ENCODE data around the gene TRAPPC8.

The TRAPPC8 gene

DNA sequence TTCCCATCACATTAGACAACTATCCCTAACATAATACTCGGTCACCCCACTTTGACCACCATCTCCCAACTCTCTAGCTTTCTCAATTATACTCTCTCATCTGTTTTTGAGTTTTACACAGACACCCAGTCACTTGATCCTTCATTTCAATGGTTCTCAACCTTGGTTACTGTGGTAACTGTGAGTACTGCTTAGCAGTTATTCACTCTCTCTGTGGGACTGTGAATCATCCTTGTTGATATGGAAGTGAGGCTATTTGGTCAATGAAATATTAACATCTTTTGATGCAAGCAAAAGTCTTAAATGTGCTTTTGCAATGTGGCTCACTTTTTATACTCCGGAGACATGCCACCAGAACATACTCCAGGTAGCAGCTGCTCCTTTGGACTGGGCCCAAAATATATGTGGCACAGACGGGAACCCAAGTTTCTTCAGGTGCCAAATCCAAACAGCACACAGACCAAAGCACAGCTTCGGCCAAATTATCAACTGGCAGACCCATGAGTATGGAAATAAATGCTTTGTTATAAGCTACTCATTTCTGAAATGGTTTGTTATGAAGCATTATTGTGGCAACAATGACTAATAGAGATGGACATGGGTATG is 107.3 kb downstream of the TRAPPC8 start:
- TF ChIP-seq, protein P1, sequence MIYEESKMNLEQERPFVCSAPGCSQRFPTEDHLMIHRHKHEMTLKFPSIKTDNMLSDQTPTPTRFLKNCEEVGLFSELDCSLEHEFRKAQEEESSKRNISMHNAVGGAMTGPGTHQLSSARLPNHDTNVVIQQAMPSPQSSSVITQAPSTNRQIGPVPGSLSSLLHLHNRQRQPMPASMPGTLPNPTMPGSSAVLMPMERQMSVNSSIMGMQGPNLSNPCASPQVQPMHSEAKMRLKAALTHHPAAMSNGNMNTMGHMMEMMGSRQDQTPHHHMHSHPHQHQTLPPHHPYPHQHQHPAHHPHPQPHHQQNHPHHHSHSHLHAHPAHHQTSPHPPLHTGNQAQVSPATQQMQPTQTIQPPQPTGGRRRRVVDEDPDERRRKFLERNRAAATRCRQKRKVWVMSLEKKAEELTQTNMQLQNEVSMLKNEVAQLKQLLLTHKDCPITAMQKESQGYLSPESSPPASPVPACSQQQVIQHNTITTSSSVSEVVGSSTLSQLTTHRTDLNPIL (CRISPR knock-in tag; IDR thresholded peaks at IDR 0.05; ENCODE audit: low read depth), result no peak
- TF ChIP-seq, protein P2, sequence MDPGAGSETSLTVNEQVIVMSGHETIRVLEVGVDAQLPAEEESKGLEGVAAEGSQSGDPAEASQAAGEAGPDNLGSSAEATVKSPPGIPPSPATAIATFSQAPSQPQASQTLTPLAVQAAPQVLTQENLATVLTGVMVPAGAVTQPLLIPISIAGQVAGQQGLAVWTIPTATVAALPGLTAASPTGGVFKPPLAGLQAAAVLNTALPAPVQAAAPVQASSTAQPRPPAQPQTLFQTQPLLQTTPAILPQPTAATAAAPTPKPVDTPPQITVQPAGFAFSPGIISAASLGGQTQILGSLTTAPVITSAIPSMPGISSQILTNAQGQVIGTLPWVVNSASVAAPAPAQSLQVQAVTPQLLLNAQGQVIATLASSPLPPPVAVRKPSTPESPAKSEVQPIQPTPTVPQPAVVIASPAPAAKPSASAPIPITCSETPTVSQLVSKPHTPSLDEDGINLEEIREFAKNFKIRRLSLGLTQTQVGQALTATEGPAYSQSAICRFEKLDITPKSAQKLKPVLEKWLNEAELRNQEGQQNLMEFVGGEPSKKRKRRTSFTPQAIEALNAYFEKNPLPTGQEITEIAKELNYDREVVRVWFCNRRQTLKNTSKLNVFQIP (CRISPR knock-in tag; IDR thresholded peaks at IDR 0.05; ENCODE audit: borderline replicate concordance, low read depth), result no peak
- TF ChIP-seq ESRRG (CRISPR knock-in tag; IDR thresholded peaks at IDR 0.05), result no peak
- ATAC-seq, result no peak

DNA sequence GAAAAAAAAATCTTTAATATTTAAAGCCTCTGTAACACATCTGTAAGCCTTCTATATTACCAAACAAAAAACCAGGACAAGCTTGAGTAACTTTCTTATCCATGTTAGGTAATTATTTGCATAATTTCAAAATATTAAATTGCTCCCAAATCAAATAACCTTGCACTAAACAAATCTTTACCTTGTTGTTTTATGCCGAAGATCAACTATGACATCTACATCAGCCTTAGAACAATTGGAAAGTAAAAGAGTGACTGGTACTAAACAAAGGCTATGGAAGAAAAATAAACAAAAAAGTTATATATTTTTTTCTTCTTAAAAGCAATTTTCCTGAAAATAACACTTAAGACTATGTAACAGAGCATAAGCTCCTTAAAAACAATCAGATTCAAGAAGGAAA is 111.0 kb downstream of the TRAPPC8 start:
- no peak for ATAC-seq
- TF ChIP-seq ZFP30 (CRISPR knock-in tag; IDR thresholded peaks at IDR 0.05), result no peak
- no peak for TF ChIP-seq CSDC2 (CRISPR knock-in tag; IDR thresholded peaks at IDR 0.05)
- TF ChIP-seq, protein P2 (CRISPR knock-in tag; IDR thresholded peaks at IDR 0.05; ENCODE audit: borderline replicate concordance, low read depth), result no peak
- TF ChIP-seq TCF4 (CRISPR knock-in tag; IDR thresholded peaks at IDR 0.05; ENCODE audit: borderline replicate concordance), result no peak
- no peak for TF ChIP-seq ZNF8 (CRISPR knock-in tag; IDR thresholded peaks at IDR 0.05)
- TF ChIP-seq ESRRG (CRISPR knock-in tag; IDR thresholded peaks at IDR 0.05), result no peak
- TF ChIP-seq, protein P1 (CRISPR knock-in tag; IDR thresholded peaks at IDR 0.05; ENCODE audit: low read depth), result no peak
- no peak for TF ChIP-seq ZNF565 (CRISPR knock-in tag; conservative IDR thresholded peaks at IDR 0.05; ENCODE audit: low read depth)
- TF ChIP-seq SNAI2 (CRISPR knock-in tag; IDR thresholded peaks at IDR 0.05), result no peak
- no peak for TF ChIP-seq RARB (CRISPR knock-in tag; IDR thresholded peaks at IDR 0.05)
- no peak for TF ChIP-seq TOX (CRISPR knock-in tag; IDR thresholded peaks at IDR 0.05; ENCODE audit: borderline replicate concordance)
- TF ChIP-seq, protein P3, sequence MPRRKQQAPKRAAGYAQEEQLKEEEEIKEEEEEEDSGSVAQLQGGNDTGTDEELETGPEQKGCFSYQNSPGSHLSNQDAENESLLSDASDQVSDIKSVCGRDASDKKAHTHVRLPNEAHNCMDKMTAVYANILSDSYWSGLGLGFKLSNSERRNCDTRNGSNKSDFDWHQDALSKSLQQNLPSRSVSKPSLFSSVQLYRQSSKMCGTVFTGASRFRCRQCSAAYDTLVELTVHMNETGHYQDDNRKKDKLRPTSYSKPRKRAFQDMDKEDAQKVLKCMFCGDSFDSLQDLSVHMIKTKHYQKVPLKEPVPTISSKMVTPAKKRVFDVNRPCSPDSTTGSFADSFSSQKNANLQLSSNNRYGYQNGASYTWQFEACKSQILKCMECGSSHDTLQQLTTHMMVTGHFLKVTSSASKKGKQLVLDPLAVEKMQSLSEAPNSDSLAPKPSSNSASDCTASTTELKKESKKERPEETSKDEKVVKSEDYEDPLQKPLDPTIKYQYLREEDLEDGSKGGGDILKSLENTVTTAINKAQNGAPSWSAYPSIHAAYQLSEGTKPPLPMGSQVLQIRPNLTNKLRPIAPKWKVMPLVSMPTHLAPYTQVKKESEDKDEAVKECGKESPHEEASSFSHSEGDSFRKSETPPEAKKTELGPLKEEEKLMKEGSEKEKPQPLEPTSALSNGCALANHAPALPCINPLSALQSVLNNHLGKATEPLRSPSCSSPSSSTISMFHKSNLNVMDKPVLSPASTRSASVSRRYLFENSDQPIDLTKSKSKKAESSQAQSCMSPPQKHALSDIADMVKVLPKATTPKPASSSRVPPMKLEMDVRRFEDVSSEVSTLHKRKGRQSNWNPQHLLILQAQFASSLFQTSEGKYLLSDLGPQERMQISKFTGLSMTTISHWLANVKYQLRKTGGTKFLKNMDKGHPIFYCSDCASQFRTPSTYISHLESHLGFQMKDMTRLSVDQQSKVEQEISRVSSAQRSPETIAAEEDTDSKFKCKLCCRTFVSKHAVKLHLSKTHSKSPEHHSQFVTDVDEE (CRISPR knock-in tag; IDR thresholded peaks at IDR 0.05), result no peak

DNA sequence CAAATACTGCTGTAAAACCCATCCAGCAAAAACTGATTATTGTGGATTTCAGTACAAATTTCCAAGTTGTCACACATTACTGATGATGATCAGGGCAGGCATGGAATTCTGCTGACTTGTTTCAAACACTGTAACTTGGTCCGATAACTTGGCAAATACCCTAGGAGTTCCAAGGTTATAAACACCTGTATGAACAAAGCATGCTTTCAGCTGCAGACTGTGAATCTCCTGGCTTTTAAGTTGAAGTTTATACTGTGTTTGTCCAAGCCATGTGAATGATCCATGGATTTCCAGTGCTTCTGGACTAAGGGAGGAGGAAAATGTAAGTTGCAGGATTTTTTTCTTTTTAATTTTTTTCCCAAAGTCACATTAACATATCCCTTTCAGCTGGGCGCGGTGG is 112.2 kb downstream of the TRAPPC8 start:
- TF ChIP-seq, protein P3 (CRISPR knock-in tag; IDR thresholded peaks at IDR 0.05), result no peak
- TF ChIP-seq ZNF8 (CRISPR knock-in tag; IDR thresholded peaks at IDR 0.05) (no peak), GLIS3 (CRISPR knock-in tag; IDR thresholded peaks at IDR 0.05) (no peak), ZC3H10 (CRISPR knock-in tag; IDR thresholded peaks at IDR 0.05) (no peak), RARB (CRISPR knock-in tag; IDR thresholded peaks at IDR 0.05) (no peak), ZNF70 (CRISPR knock-in tag; IDR thresholded peaks at IDR 0.05) (no peak), PPARA (CRISPR knock-in tag; IDR thresholded peaks at IDR 0.05; ENCODE audit: borderline replicate concordance) (no peak), TCF4 (CRISPR knock-in tag; IDR thresholded peaks at IDR 0.05; ENCODE audit: borderline replicate concordance) (no peak), ZFP3 (CRISPR knock-in tag; IDR thresholded peaks at IDR 0.05) (no peak), ARNTL (CRISPR knock-in tag; IDR thresholded peaks at IDR 0.05; ENCODE audit: borderline replicate concordance, low read depth) (no peak), ZNF565 (CRISPR knock-in tag; conservative IDR thresholded peaks at IDR 0.05; ENCODE audit: low read depth) (no peak), ESRRG (CRISPR knock-in tag; IDR thresholded peaks at IDR 0.05) (no peak), SNAI2 (CRISPR knock-in tag; IDR thresholded peaks at IDR 0.05) (no peak), ISL1 (CRISPR knock-in tag; IDR thresholded peaks at IDR 0.05) (no peak)
- TF ChIP-seq, protein P4, sequence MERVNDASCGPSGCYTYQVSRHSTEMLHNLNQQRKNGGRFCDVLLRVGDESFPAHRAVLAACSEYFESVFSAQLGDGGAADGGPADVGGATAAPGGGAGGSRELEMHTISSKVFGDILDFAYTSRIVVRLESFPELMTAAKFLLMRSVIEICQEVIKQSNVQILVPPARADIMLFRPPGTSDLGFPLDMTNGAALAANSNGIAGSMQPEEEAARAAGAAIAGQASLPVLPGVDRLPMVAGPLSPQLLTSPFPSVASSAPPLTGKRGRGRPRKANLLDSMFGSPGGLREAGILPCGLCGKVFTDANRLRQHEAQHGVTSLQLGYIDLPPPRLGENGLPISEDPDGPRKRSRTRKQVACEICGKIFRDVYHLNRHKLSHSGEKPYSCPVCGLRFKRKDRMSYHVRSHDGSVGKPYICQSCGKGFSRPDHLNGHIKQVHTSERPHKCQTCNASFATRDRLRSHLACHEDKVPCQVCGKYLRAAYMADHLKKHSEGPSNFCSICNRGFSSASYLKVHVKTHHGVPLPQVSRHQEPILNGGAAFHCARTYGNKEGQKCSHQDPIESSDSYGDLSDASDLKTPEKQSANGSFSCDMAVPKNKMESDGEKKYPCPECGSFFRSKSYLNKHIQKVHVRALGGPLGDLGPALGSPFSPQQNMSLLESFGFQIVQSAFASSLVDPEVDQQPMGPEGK (CRISPR knock-in tag; IDR thresholded peaks at IDR 0.05; ENCODE audit: borderline replicate concordance), result no peak
- TF ChIP-seq, protein P5, sequence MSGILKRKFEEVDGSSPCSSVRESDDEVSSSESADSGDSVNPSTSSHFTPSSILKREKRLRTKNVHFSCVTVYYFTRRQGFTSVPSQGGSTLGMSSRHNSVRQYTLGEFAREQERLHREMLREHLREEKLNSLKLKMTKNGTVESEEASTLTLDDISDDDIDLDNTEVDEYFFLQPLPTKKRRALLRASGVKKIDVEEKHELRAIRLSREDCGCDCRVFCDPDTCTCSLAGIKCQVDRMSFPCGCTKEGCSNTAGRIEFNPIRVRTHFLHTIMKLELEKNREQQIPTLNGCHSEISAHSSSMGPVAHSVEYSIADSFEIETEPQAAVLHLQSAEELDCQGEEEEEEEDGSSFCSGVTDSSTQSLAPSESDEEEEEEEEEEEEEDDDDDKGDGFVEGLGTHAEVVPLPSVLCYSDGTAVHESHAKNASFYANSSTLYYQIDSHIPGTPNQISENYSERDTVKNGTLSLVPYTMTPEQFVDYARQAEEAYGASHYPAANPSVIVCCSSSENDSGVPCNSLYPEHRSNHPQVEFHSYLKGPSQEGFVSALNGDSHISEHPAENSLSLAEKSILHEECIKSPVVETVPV (CRISPR knock-in tag; IDR thresholded peaks at IDR 0.05), result no peak
- ATAC-seq, result no peak
